ENCODE data around the gene RARB.

Gene RARB

GRCh38 chr3:25589783-25590258, 161.8 kb downstream of the RARB start:
- no peaks in the 10 kb centered on the region for H3K36me3 ChIP-seq (ENCODE audit: control insufficient read depth, insufficient read depth, low read length)
- no peaks in the 10 kb centered on the region for H3K27me3 ChIP-seq (ENCODE audit: control insufficient read depth, insufficient read depth, low read length)
- H3K4me3 ChIP-seq (ENCODE audit: low read length), result no peak overlapping the region
- no peak overlapping the region for H3K9ac ChIP-seq (ENCODE audit: low read length)
- H3K4me1 ChIP-seq (ENCODE audit: control insufficient read depth, insufficient read depth, low read length), result peaks cover 7% of the 10 kb centered on the region
- H3K9me3 ChIP-seq (ENCODE audit: control insufficient read depth, low read length), result no peaks in the 10 kb centered on the region

GRCh38 chr3:25592510-25592968, 164.5 kb downstream of the RARB start:
- H3K4me1 ChIP-seq (ENCODE audit: control insufficient read depth, insufficient read depth, low read length), result peaks cover 11% of the 10 kb centered on the region
- H3K4me3 ChIP-seq (ENCODE audit: low read length), result no peak overlapping the region
- H3K9ac ChIP-seq (ENCODE audit: low read length), result no peak overlapping the region
- no peaks in the 10 kb centered on the region for H3K36me3 ChIP-seq (ENCODE audit: control insufficient read depth, insufficient read depth, low read length)
- H3K9me3 ChIP-seq (ENCODE audit: control insufficient read depth, low read length), result no peaks in the 10 kb centered on the region
- H3K27me3 ChIP-seq (ENCODE audit: control insufficient read depth, insufficient read depth, low read length), result no peaks in the 10 kb centered on the region

GRCh38 chr3:25593001-25593400, 164.9 kb downstream of the RARB start:
- no peaks in the 10 kb centered on the region for H3K9me3 ChIP-seq (ENCODE audit: control insufficient read depth, low read length)
- H3K4me3 ChIP-seq (ENCODE audit: low read length), result no peak overlapping the region
- no peak overlapping the region for H3K9ac ChIP-seq (ENCODE audit: low read length)
- peaks cover 12% of the 10 kb centered on the region for H3K4me1 ChIP-seq (ENCODE audit: control insufficient read depth, insufficient read depth, low read length)
- no peaks in the 10 kb centered on the region for H3K27me3 ChIP-seq (ENCODE audit: control insufficient read depth, insufficient read depth, low read length)
- no peaks in the 10 kb centered on the region for H3K36me3 ChIP-seq (ENCODE audit: control insufficient read depth, insufficient read depth, low read length)

GRCh38 chr3:25594007-25594502, 166.0 kb downstream of the RARB start:
- Histone ChIP-seq H3K9me3 (ENCODE audit: control insufficient read depth, low read length) (no peaks in the 10 kb centered on the region), H3K4me1 (ENCODE audit: control insufficient read depth, insufficient read depth, low read length) (peaks cover 12% of the 10 kb centered on the region), H3K36me3 (ENCODE audit: control insufficient read depth, insufficient read depth, low read length) (no peaks in the 10 kb centered on the region), H3K4me3 (ENCODE audit: low read length) (no peak overlapping the region), H3K9ac (ENCODE audit: low read length) (no peak overlapping the region), H3K27me3 (ENCODE audit: control insufficient read depth, insufficient read depth, low read length) (no peaks in the 10 kb centered on the region)

- no peak overlapping the region for H3K4me3 ChIP-seq (ENCODE audit: low read length)
- no peak overlapping the region for H3K9ac ChIP-seq (ENCODE audit: low read length)
- peaks cover 12% of the 10 kb centered on the region for H3K4me1 ChIP-seq (ENCODE audit: control insufficient read depth, insufficient read depth, low read length)
- H3K9me3 ChIP-seq (ENCODE audit: control insufficient read depth, low read length), result no peaks in the 10 kb centered on the region
- H3K36me3 ChIP-seq (ENCODE audit: control insufficient read depth, insufficient read depth, low read length), result no peaks in the 10 kb centered on the region
- no peaks in the 10 kb centered on the region for H3K27me3 ChIP-seq (ENCODE audit: control insufficient read depth, insufficient read depth, low read length)
Measured at GRCh38 chr3:25597535-25598101, 169.6 kb downstream of the RARB start.

- no peaks in the 10 kb centered on the region for H3K9me3 ChIP-seq (ENCODE audit: control insufficient read depth, low read length)
- no peaks in the 10 kb centered on the region for H3K4me1 ChIP-seq (ENCODE audit: control insufficient read depth, insufficient read depth, low read length)
- H3K36me3 ChIP-seq (ENCODE audit: control insufficient read depth, insufficient read depth, low read length), result no peaks in the 10 kb centered on the region
- no peak overlapping the region for H3K9ac ChIP-seq (ENCODE audit: low read length)
- H3K27me3 ChIP-seq (ENCODE audit: control insufficient read depth, insufficient read depth, low read length), result no peaks in the 10 kb centered on the region
- H3K4me3 ChIP-seq (ENCODE audit: low read length), result no peak overlapping the region
Measured at GRCh38 chr3:25603703-25604102, 175.6 kb downstream of the RARB start.

- Histone ChIP-seq H3K4me1 (ENCODE audit: control insufficient read depth, insufficient read depth, low read length) (no peaks in the 10 kb centered on the region), H3K9me3 (ENCODE audit: control insufficient read depth, low read length) (no peaks in the 10 kb centered on the region), H3K36me3 (ENCODE audit: control insufficient read depth, insufficient read depth, low read length) (no peaks in the 10 kb centered on the region), H3K9ac (ENCODE audit: low read length) (no peak overlapping the region), H3K27me3 (ENCODE audit: control insufficient read depth, insufficient read depth, low read length) (no peaks in the 10 kb centered on the region), H3K4me3 (ENCODE audit: low read length) (no peak overlapping the region)
Measured at GRCh38 chr3:25604107-25604805, 176.2 kb downstream of the RARB start.

- Histone ChIP-seq H3K9ac (ENCODE audit: low read length) (no peak overlapping the region), H3K4me1 (ENCODE audit: control insufficient read depth, insufficient read depth, low read length) (no peaks in the 10 kb centered on the region), H3K36me3 (ENCODE audit: control insufficient read depth, insufficient read depth, low read length) (no peaks in the 10 kb centered on the region), H3K4me3 (ENCODE audit: low read length) (no peak overlapping the region), H3K9me3 (ENCODE audit: control insufficient read depth, low read length) (no peaks in the 10 kb centered on the region), H3K27me3 (ENCODE audit: control insufficient read depth, insufficient read depth, low read length) (no peaks in the 10 kb centered on the region)
Measured at GRCh38 chr3:25610167-25610566, 182.1 kb downstream of the RARB start.

GRCh38 chr3:25610779-25611178, 182.7 kb downstream of the RARB start:
- H3K9me3 ChIP-seq (ENCODE audit: control insufficient read depth, low read length), result no peaks in the 10 kb centered on the region
- no peak overlapping the region for H3K9ac ChIP-seq (ENCODE audit: low read length)
- H3K36me3 ChIP-seq (ENCODE audit: control insufficient read depth, insufficient read depth, low read length), result no peaks in the 10 kb centered on the region
- H3K4me3 ChIP-seq (ENCODE audit: low read length), result no peak overlapping the region
- H3K27me3 ChIP-seq (ENCODE audit: control insufficient read depth, insufficient read depth, low read length), result no peaks in the 10 kb centered on the region
- H3K4me1 ChIP-seq (ENCODE audit: control insufficient read depth, insufficient read depth, low read length), result no peaks in the 10 kb centered on the region

GRCh38 chr3:25611193-25611592, 183.1 kb downstream of the RARB start:
- Histone ChIP-seq H3K4me1 (ENCODE audit: control insufficient read depth, insufficient read depth, low read length) (no peaks in the 10 kb centered on the region), H3K9me3 (ENCODE audit: control insufficient read depth, low read length) (no peaks in the 10 kb centered on the region), H3K9ac (ENCODE audit: low read length) (no peak overlapping the region), H3K27me3 (ENCODE audit: control insufficient read depth, insufficient read depth, low read length) (no peaks in the 10 kb centered on the region), H3K36me3 (ENCODE audit: control insufficient read depth, insufficient read depth, low read length) (no peaks in the 10 kb centered on the region), H3K4me3 (ENCODE audit: low read length) (no peak overlapping the region)

- no peak overlapping the region for H3K4me3 ChIP-seq (ENCODE audit: low read length)
- no peaks in the 10 kb centered on the region for H3K9me3 ChIP-seq (ENCODE audit: control insufficient read depth, low read length)
- no peaks in the 10 kb centered on the region for H3K27me3 ChIP-seq (ENCODE audit: control insufficient read depth, insufficient read depth, low read length)
- H3K9ac ChIP-seq (ENCODE audit: low read length), result no peak overlapping the region
- H3K36me3 ChIP-seq (ENCODE audit: control insufficient read depth, insufficient read depth, low read length), result no peaks in the 10 kb centered on the region
- peaks cover 5% of the 10 kb centered on the region for H3K4me1 ChIP-seq (ENCODE audit: control insufficient read depth, insufficient read depth, low read length)
Measured at GRCh38 chr3:25618028-25618427, 190.0 kb downstream of the RARB start.

- H3K4me1 ChIP-seq (ENCODE audit: control insufficient read depth, insufficient read depth, low read length), result peaks cover 5% of the 10 kb centered on the region
- no peaks in the 10 kb centered on the region for H3K36me3 ChIP-seq (ENCODE audit: control insufficient read depth, insufficient read depth, low read length)
- no peaks in the 10 kb centered on the region for H3K9me3 ChIP-seq (ENCODE audit: control insufficient read depth, low read length)
- no peaks in the 10 kb centered on the region for H3K27me3 ChIP-seq (ENCODE audit: control insufficient read depth, insufficient read depth, low read length)
- no peak overlapping the region for H3K4me3 ChIP-seq (ENCODE audit: low read length)
- H3K9ac ChIP-seq (ENCODE audit: low read length), result no peak overlapping the region
Measured at GRCh38 chr3:25619382-25619781, 191.3 kb downstream of the RARB start.

All from mucosa of stomach (tissue), 1 donor.